Femur (tissue), 1 donor: ENCODE data around the gene GRM7.
A peak's percentile ranks its signal among the peaks of the same experiment; 100 is the strongest.

Source experiments
- DNase-seq: peaks from one replicate; pipeline ENCODE4 v3.0.0-alpha.2; 2017

GRM7 gene

GRCh38 chr3:7607083-7607482 is 746.2 kb downstream of the GRM7 start:
- no peak for DNase-seq

GRCh38 chr3:7607676-7608075 is 746.8 kb downstream of the GRM7 start:
- no peak for DNase-seq

GRCh38 chr3:7610634-7611033 is 749.7 kb downstream of the GRM7 start:
- DNase-seq: no peak

- no peak for DNase-seq
Observed at GRCh38 chr3:7615043-7615442, 754.1 kb downstream of the GRM7 start.

GRCh38 chr3:7618606-7619005 is 757.7 kb downstream of the GRM7 start:
- DNase-seq: no peak

GRCh38 chr3:7620401-7620800 is 759.5 kb downstream of the GRM7 start:
- no peak for DNase-seq

GRCh38 chr3:7621046-7621630 is 760.2 kb downstream of the GRM7 start:
- no peak for DNase-seq

GRCh38 chr3:7621651-7622050 is 760.7 kb downstream of the GRM7 start:
- DNase-seq: no peak

GRCh38 chr3:7625021-7625420 is 764.1 kb downstream of the GRM7 start:
- DNase-seq: no peak

- no peak for DNase-seq
Observed at GRCh38 chr3:7630351-7630911, 769.5 kb downstream of the GRM7 start.

GRCh38 chr3:7630925-7631324 is 770.0 kb downstream of the GRM7 start:
- peak; percentile 45 for DNase-seq

GRCh38 chr3:7632305-7632704 is 771.4 kb downstream of the GRM7 start:
- no peak for DNase-seq

- DNase-seq: no peak
Observed at GRCh38 chr3:7637694-7638093, 776.8 kb downstream of the GRM7 start.

GRCh38 chr3:7638103-7638502 is 777.2 kb downstream of the GRM7 start:
- DNase-seq: no peak

- no peak for DNase-seq
Observed at GRCh38 chr3:7640787-7641186, 779.9 kb downstream of the GRM7 start.

- no peak for DNase-seq
Observed at GRCh38 chr3:7646851-7647250, 785.9 kb downstream of the GRM7 start.

- no peak for DNase-seq
Observed at GRCh38 chr3:7650466-7650865, 789.6 kb downstream of the GRM7 start.

GRCh38 chr3:7651274-7651673 is 790.4 kb downstream of the GRM7 start:
- no peak for DNase-seq

- DNase-seq: no peak
Observed at GRCh38 chr3:7657214-7658112, 796.5 kb downstream of the GRM7 start.

GRCh38 chr3:7658294-7658693 is 797.4 kb downstream of the GRM7 start:
- no peak for DNase-seq

- no peak for DNase-seq
Observed at GRCh38 chr3:7659079-7659478, 798.2 kb downstream of the GRM7 start.

- DNase-seq: no peak
Observed at GRCh38 chr3:7663771-7664170, 802.9 kb downstream of the GRM7 start.

GRCh38 chr3:7667774-7668173 is 806.9 kb downstream of the GRM7 start:
- DNase-seq: no peak

GRCh38 chr3:7669641-7670040 is 808.7 kb downstream of the GRM7 start:
- no peak for DNase-seq
